Measurements from ENCODE around the gene CEACAM6.

DNA sequence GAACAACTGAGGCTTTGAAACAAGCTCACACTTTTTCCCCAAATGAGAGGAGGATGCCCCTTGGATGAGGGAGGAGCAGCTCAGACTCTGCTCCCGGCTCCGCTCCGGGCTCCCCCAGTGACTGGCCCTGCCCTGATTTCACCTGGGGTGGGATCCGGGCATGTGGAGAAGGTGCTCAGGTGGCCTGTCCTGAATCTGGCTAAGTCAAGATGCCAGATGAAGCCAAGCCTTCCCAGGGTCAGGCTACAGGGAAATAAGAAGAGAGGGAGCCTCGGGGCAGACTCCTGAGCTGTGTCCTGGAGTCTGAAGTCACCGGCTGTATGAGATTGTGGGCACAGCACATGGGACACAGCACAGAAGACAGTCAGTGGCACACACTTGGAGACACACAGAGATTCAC lies 36.6 kb upstream of the CEACAM6 start:
- TF ChIP-seq, protein P1, sequence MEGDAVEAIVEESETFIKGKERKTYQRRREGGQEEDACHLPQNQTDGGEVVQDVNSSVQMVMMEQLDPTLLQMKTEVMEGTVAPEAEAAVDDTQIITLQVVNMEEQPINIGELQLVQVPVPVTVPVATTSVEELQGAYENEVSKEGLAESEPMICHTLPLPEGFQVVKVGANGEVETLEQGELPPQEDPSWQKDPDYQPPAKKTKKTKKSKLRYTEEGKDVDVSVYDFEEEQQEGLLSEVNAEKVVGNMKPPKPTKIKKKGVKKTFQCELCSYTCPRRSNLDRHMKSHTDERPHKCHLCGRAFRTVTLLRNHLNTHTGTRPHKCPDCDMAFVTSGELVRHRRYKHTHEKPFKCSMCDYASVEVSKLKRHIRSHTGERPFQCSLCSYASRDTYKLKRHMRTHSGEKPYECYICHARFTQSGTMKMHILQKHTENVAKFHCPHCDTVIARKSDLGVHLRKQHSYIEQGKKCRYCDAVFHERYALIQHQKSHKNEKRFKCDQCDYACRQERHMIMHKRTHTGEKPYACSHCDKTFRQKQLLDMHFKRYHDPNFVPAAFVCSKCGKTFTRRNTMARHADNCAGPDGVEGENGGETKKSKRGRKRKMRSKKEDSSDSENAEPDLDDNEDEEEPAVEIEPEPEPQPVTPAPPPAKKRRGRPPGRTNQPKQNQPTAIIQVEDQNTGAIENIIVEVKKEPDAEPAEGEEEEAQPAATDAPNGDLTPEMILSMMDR (IDR thresholded peaks at IDR 0.05; ENCODE audit: borderline replicate concordance, extremely low read depth, low read length, poor library complexity, severe bottlenecking): no peak
- no peak for TF ChIP-seq EZH2 (IDR thresholded peaks at IDR 0.05; ENCODE audit: borderline replicate concordance, low read depth, low read length, severe bottlenecking)

Data from DND-41 (cell line).